HG02623 (cell line): ENCODE data around the gene SZRD1.

ENCODE experiments used
- ATAC-seq: cut with Tn5 transposase; IDR thresholded peaks from one replicate; pipeline ENCODE4 v1.9.1; 2021; ENCODE audit warnings: moderate library complexity; ENCODE audit not compliant: unreplicated experiment

The SZRD1 gene

GRCh38 chr1:16367258-16367967 lies 371 bp downstream of the SZRD1 start:
- peak; percentile 63 for ATAC-seq

GRCh38 chr1:16367968-16368890 lies 1.2 kb downstream of the SZRD1 start:
- ATAC-seq: no peak

- ATAC-seq: no peak
Observed at GRCh38 chr1:16369821-16370220, 2.8 kb downstream of the SZRD1 start.

GRCh38 chr1:16371725-16372124 lies 4.7 kb downstream of the SZRD1 start:
- no peak for ATAC-seq

GRCh38 chr1:16372535-16373285 lies 5.7 kb downstream of the SZRD1 start:
- ATAC-seq: no peak

GRCh38 chr1:16374266-16374665 lies 7.2 kb downstream of the SZRD1 start:
- ATAC-seq: no peak

- ATAC-seq: no peak
Observed at GRCh38 chr1:16375521-16376340, 8.7 kb downstream of the SZRD1 start.

GRCh38 chr1:16376971-16377370 lies 9.9 kb downstream of the SZRD1 start:
- ATAC-seq: no peak

- ATAC-seq: no peak
Observed at GRCh38 chr1:16378443-16378842, 11.4 kb downstream of the SZRD1 start.

- ATAC-seq: no peak
Observed at GRCh38 chr1:16380868-16381267, 13.8 kb downstream of the SZRD1 start.

- ATAC-seq: no peak
Observed at GRCh38 chr1:16383888-16384287, 16.8 kb downstream of the SZRD1 start.

- ATAC-seq: no peak
Observed at GRCh38 chr1:16385659-16386453, 18.8 kb downstream of the SZRD1 start.

- ATAC-seq: no peak
Observed at GRCh38 chr1:16386454-16387113, 19.5 kb downstream of the SZRD1 start.

GRCh38 chr1:16387201-16388188 lies 20.5 kb downstream of the SZRD1 start:
- no peak for ATAC-seq

GRCh38 chr1:16391411-16391810 lies 24.4 kb downstream of the SZRD1 start:
- no peak for ATAC-seq

GRCh38 chr1:16392740-16393569 lies 25.9 kb downstream of the SZRD1 start:
- ATAC-seq: no peak
